Aorta (tissue), 5 donors: ENCODE data around the gene FXYD3. TPM values are rescaled to one million over a fixed set of nuclear protein-coding genes. Genes with fewer than 3 reads are reported as not detected.
"Not testable (repeated sequence)": the region's sequence is repeated elsewhere in the genome, so short reads cannot be mapped to it uniquely, and the experiment has no call there.

Experiments
- ATAC-seq: fragments of 200-7000 bp; cut with Tn5 transposase; one replicate; pipeline ENCODE4 v1.9.1; 2022; ENCODE audit warnings: moderate library complexity; ENCODE audit not compliant: low FRiP score
- DNase-seq, 2 donors: peaks; one replicate each; pipeline ENCODE4 v3.0.0-alpha.2; 2020
- H3K27ac ChIP-seq, 2 donors: one replicate each; pipeline ENCODE4 v1.5.1; 2013; ENCODE audit warnings: low read length in 2 of 2, mild to moderate bottlenecking in 2 of 2, moderate library complexity in 2 of 2, control low read depth in 1 of 2, inconsistent platforms in 1 of 2, low read depth in 1 of 2
- H3K27me3 ChIP-seq, 2 donors: one replicate each; pipeline ENCODE4 v1.6.1; 2013; ENCODE audit warnings: control low read depth in 1 of 2, low read length in 1 of 2, mild to moderate bottlenecking in 1 of 2, moderate library complexity in 1 of 2; ENCODE audit not compliant: insufficient read depth in 2 of 2, control insufficient read depth in 1 of 2
- H3K36me3 ChIP-seq, 2 donors: one replicate each; pipeline ENCODE4 v1.6.1; 2013; ENCODE audit warnings: control low read depth in 1 of 2, low read length in 1 of 2, mild to moderate bottlenecking in 1 of 2; ENCODE audit not compliant: insufficient read depth in 2 of 2, control insufficient read depth in 1 of 2
- H3K4me1 ChIP-seq, 2 donors: one replicate each; pipeline ENCODE4 v1.6.1; 2013; ENCODE audit warnings: low read length in 2 of 2, control low read depth in 1 of 2, mild to moderate bottlenecking in 1 of 2, moderate library complexity in 1 of 2; ENCODE audit not compliant: insufficient read depth in 2 of 2, control insufficient read depth in 1 of 2
- H3K4me3 ChIP-seq, 2 donors: one replicate each; pipeline ENCODE4 v1.5.1; 2013; ENCODE audit warnings: low read length in 2 of 2, control low read depth in 1 of 2, mild to moderate bottlenecking in 1 of 2
- H3K9me3 ChIP-seq: one replicate; pipeline ENCODE4 v1.6.1; 2013; ENCODE audit warnings: mild to moderate bottlenecking, low read length; ENCODE audit not compliant: control insufficient read depth
- whole genome bisulfite sequencing, 2 donors: extraction: QIAGEN DNeasy Blood & Tissue Kit; methylation state at CpG; one replicate each; pipeline ENCODE4 v1.1.7; 2013; 5-methylcytosine and 5-hydroxymethylcytosine counted together
- intact Hi-C, 2 donors: fragments of 100-400 bp; cut with DNase I; formaldehyde crosslinking; loops; one replicate each; pipeline versions ENCODE4 v1.14.2 to v1.15.0; 2022
- polyA plus RNA-seq, 2 donors: library from polyadenylated mRNA; stranded (reverse); fragments of 200-250 nt; gene quantifications; one replicate each; pipeline ENCODE4 v1.2.3, GENCODE V29; 2013
- total RNA-seq, 2 donors: library from RNA; stranded (reverse); fragmentation: NEBNext Ultra II Directional; extraction: Animal tissue kit (Norgen Biotek cat#: 25700); gene quantifications; one replicate each; pipeline ENCODE4 v1.2.1, GENCODE V29; 2021
- donor health status: healthy with polysubstance abuse.
- donor health status: Bipolar disorder and iron deficiency.
- donor health status: DM: no; HTN: no; CAD: no.
- donor health status: DM: no; HTN: no; CAD: no.
- donor health status: DM: yes; HTN: yes; CAD: no.

The FXYD3 gene
- total and polyA plus RNA-seq, 4 donors: 0.49 to 77.6 (median 4.3) TPM

DNA sequence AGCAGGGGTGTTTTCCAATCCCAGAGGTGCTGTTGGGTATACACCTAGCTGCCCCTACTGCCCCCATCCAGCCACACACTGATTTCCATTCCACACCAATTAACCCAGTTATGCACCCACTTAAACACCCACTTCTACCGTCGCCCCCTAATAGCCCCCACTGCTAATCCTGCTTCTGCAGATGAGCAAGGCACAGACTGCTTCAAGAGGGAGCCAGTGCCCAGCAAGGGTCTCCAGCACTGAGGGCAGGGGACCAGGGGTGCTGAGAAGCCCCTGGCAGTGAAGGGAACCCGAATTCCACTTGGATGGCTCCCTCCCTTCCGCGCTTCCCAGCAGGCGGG lies 28.6 kb downstream of the FXYD3 start:
- WGBS, 2 donors: 77 to 80% methylated on average over 6 of the region's 6 CpGs
- Histone ChIP-seq H3K36me3 (no peaks in the 10 kb centered on the region), H3K27ac (no peak overlapping the region), H3K27me3 (no peaks in the 10 kb centered on the region), H3K4me1 (peaks cover 0 to 4% of the 10 kb centered on the region in 2 donors), H3K4me3 (no peak overlapping the region), H3K9me3 (no peaks in the 10 kb centered on the region)
- no peak for ATAC-seq
- intact Hi-C loops: loop anchor here in 1 of 2 donors (5.0 to 10.0 kb wide), 2 partner anchors 77 to 121 kb away; partner anchors contain the start of gene USF2
- DNase-seq: no peak

DNA sequence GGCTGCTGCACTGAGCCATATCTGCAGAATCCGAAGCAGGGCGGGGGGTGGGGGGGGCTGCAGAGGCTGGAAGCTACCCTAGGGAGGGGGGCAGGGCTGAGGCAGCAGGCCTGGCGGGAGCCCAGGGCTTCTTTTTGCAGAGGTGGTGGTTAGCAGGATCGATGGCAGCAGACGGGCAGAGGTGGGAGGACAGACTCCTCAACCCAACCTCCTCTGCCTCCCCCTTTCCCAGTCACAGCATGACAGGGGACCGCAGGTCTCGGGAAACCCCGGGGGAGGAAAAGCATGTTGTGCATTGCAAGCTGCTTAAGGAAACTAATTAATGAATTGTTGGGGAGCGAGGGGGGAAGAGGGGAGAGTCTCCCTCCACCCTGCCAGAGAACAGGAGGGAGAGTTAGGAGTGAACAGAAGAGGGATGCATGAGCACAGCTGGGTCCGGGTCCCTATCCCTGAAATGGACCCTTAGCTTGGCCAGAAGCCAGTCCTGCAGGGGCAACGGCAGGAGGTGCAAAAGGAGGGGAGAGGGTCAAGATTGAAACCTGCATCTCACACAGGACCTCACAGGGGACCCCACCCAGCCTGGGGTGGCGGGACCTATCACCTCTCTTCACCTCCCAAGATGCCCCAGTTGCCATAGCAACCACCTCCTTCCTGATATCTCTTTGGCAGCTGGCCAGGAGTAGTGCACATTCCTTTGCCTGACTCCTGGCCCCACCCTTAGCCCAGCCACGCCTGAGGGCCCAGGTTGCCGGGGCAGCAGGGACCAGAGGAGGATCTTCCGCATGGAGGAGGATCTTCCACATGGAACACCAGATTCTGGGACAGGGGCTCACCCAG lies 29.2 kb downstream of the FXYD3 start:
- intact Hi-C loops: loop anchor here in 1 of 2 donors (5.0 to 10.0 kb wide), 2 partner anchors 78 to 120 kb away; partner anchors contain the start of gene USF2
- no peak for ATAC-seq
- no peak for DNase-seq
- H3K27me3 ChIP-seq: no peaks in the 10 kb centered on the region
- WGBS, 2 donors: 48% methylated on average over 15 of the region's 15 CpGs
- H3K9me3 ChIP-seq: no peaks in the 10 kb centered on the region
- peaks cover 0 to 4% of the 10 kb centered on the region in 2 donors for H3K4me1 ChIP-seq
- no peaks in the 10 kb centered on the region for H3K36me3 ChIP-seq
- no peak overlapping the region for H3K27ac ChIP-seq
- no peak overlapping the region for H3K4me3 ChIP-seq

DNA sequence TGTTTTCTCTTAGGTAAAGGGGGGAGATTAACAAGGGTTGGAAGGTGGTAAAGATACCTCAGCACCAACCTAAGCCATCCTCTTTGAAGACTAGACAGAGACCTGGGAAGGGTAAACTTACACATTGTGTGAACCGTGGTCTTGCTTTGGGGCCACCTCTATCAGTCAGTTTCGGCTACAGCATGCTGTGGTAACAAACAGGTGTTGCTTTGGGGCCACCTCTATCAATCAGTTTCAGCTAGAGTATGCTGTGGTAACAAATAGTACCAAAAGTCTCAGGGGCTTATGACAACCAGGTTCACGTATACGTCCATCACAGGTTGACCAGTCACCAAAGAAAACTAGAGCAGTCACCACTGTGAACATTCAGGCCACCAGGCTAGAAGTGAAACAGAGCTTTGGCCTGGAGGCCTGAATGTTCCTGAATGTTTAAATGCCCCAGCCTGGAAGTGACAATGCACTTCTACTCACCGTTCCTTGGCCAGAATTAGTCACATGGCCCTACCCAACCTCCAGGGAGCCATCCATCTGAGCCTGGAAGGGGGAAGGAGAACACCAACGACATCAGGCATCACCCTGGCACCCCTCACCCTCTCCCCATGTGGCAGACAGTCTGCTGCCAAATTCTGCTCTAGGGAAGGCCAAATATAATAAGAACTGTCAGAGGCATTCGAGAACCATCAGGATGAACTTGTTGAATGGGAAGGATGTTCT lies 31.3 kb downstream of the FXYD3 start:
- DNase-seq (no peak), ATAC-seq (no peak)
- H3K27ac ChIP-seq: no peak overlapping the region
- 36 to 42% methylated on average over 7 of the region's 7 CpGs for WGBS, 2 donors
- H3K4me1 ChIP-seq: no peaks in the 10 kb centered on the region
- no peaks in the 10 kb centered on the region for H3K36me3 ChIP-seq
- no peaks in the 10 kb centered on the region for H3K9me3 ChIP-seq
- no peaks in the 10 kb centered on the region for H3K27me3 ChIP-seq
- H3K4me3 ChIP-seq: no peak overlapping the region
- intact Hi-C loops: loop anchor here in 1 of 2 donors (10.0 kb wide), 1 partner anchor 118 kb away; the partner anchor contains the start of gene USF2

DNA sequence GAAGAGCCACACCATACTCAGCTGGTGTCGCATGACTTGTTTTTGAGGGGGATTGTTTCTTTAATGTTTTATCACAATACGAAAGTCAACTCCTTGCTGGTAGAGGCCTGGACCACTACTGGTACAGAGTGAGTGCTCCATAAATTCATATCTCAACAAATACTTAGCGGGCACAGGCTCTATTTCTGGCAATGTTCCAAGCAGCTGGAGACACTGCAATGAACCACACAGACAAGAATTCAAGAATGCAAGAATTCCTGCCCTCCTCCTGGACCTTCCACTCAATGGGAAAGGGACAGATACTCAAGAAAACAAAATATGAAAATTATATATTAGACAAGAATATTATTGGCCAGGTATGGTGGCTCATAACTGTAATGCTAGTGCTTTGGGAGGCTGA lies 33.8 kb downstream of the FXYD3 start:
- 84 to 85% methylated on average over 3 of the region's 3 CpGs for WGBS, 2 donors
- H3K36me3 ChIP-seq: no peaks in the 10 kb centered on the region
- ATAC-seq: no peak
- H3K27me3 ChIP-seq: no peaks in the 10 kb centered on the region
- DNase-seq: no peak
- no peaks in the 10 kb centered on the region for H3K4me1 ChIP-seq
- intact Hi-C loops: loop anchor here in 1 of 2 donors (10.0 kb wide), 1 partner anchor 115 kb away; the partner anchor contains the start of gene USF2
- no peak overlapping the region for H3K4me3 ChIP-seq
- no peak overlapping the region for H3K27ac ChIP-seq
- H3K9me3 ChIP-seq: no peaks in the 10 kb centered on the region

DNA sequence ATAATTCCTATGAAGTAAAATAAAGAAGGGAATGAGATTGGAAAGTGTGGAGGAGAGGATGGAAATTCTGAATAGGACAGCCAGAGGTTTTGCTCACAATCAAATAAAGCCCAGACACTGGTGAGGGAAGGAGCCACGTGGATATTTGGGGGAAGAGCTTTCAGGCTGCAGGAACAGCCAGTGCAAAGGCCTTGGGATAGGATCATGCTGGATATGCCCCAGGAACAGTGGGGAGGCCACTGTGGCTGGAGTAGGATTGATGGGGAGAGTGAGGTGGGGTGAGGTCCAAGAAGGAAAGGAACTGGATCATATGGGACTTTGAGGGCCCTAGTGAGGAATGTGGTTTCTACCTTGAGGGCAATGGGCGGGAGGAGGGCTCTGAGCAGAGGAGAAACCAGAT lies 34.8 kb downstream of the FXYD3 start:
- no peak for DNase-seq
- H3K27me3 ChIP-seq: no peaks in the 10 kb centered on the region
- ATAC-seq: no peak
- no peaks in the 10 kb centered on the region for H3K4me1 ChIP-seq
- H3K9me3 ChIP-seq: no peaks in the 10 kb centered on the region
- intact Hi-C loops: loop anchor here in 1 of 2 donors (5.0 kb wide), 1 partner anchor 117 kb away; the partner anchor contains the start of gene USF2
- no peak overlapping the region for H3K27ac ChIP-seq
- H3K4me3 ChIP-seq: no peak overlapping the region
- H3K36me3 ChIP-seq: no peaks in the 10 kb centered on the region
- 74 to 77% methylated on average over 2 of the region's 2 CpGs for WGBS, 2 donors

DNA sequence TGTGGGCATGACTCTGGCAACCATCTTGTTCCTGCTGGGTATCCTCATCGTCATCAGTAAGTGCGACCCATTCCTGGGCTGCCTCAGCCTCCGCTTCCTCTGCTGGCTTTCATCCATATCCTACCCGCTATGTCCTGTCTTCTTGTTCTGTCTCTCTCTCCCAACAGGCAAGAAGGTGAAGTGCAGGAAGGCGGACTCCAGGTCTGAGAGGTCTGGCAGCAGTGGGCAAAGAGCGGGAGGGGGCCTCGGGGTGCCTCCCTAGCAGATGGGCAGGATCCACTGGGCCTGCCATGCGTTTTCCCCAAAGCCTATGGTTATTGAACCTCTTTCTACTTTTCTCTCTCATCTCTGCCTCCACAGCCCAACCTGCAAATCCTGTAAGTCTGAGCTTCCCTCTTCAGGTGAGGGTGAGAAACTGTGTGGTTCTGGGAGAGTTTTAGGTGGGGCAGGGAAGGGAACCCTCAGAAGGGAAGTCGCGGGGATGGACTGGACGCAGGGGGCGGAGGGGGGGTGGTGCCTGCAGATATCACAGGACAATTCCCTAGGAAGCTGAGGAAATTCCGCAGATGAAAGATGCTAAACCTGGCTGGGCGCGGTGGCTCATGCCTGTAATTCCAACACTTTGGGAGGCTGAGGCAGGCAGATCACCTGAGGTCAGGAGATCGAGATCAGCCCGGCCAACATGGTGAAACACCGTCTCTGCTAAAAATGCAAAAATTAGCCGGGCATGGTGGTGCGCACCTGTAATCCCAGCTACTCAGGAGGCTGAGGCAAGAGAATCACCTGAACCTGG lies 35.8 kb downstream of the FXYD3 start:
- Histone ChIP-seq H3K36me3 (no peaks in the 10 kb centered on the region), H3K27ac (no peak overlapping the region), H3K27me3 (no peaks in the 10 kb centered on the region), H3K4me3 (no peak overlapping the region), H3K4me1 (no peaks in the 10 kb centered on the region), H3K9me3 (no peaks in the 10 kb centered on the region)
- WGBS, 2 donors: 85 to 87% methylated on average over 20 of the region's 20 CpGs
- DNase-seq (peak in 1 of 2 donors; percentile 30), ATAC-seq (no peak)
- intact Hi-C loops: loop anchor here in 1 of 2 donors (5.0 kb wide), 1 partner anchor 116 kb away; the partner anchor contains the start of gene USF2

DNA sequence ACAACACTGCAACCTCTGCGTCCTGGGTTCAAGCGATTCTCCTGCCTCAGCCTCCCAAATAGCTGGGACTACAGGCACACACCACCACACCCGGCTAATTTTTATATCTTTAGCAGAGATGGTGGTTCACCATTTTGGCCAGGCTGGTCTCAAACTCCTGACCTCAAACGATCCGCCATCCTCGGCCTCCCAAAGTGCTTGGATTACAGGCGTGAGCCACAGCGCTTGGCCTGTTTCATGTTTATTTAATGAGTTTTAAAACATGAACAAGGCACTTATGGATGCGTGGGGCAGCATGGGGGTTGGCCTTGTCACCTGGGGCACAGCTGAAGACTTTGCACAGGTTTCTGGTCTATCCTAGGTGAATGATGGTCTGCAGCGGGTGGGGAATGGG lies 37.5 kb downstream of the FXYD3 start:
- not testable (repeated sequence) for H3K4me3 ChIP-seq, H3K27me3 ChIP-seq, H3K4me1 ChIP-seq, H3K9me3 ChIP-seq, H3K27ac ChIP-seq, ATAC-seq, DNase-seq, H3K36me3 ChIP-seq
- WGBS, 2 donors: 50 to 60% methylated on average over 10 of the region's 10 CpGs
- intact Hi-C loops: loop anchor here in 1 of 2 donors (5.0 kb wide), 1 partner anchor 114 kb away; the partner anchor contains the start of gene USF2
